Measurements from ENCODE around the gene IL1A. TPM values are rescaled to one million over a fixed set of nuclear protein-coding genes. Genes with fewer than 3 reads are reported as not detected.

The IL1A gene
- total RNA-seq, 8 experiments from 2014 or later, result 0.05 to 2.6 (median 0.22) TPM; not detected in 2

DNA sequence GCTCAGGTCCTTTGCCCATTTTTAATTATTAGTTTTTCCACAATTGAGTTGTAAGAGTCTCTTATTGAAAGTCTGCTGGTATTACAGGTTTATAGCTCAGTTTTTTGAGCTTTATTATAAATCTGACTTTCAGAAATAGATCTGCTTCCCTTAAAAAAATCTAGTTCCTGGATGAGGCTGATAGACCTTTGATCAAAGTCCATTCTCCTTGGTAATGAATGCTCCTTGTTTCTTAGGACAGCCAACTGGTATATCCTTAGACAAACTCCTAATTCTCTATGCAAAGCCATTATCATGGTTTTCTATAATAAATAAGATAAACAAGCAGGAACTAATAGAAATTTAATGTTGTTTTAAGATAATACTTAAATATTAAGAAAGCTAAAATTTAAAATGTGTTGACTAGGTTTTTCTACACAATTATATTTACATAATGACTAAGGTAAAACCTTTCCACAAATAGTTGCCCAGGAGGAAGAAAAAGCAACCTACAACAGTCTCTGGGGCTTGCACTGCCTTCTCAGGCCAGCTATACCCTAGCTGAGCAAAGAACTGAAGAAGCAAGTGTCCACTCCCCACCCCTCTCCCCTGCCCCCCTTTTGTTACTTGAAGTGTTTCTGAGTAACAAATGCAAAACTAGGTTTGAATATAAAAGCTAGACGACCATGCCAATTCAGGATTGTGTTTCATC lies 46.6 kb downstream of the IL1A start:
- Histone ChIP-seq H3K4me1 (replicated peaks in 1 of 2) (no peaks in the 10 kb centered on the region), H3K4me3 (no peak overlapping the region), H3K27ac (no peak overlapping the region)
- WGBS, 10 experiments, result 67 to 100% (median 79%) methylated on average over 1 of the region's 1 CpG; no CpG with 5 or more reads in 4 of the 10 experiments
- ATAC-seq (replicated peaks in 6 of 8), result no peak
- in situ Hi-C loops (cut with MboI; ENCODE audit: low pct_unique_long_range_greater_than_20kb in 2 of 9, low sequenced_read_pairs in 9 of 9, unreplicated experiment in 9 of 9), result loop anchor here in 6 of 9 experiments (10.0 to 25.0 kb wide), 5 partner anchors 100 to 200 kb away; partner anchors contain the start of gene SLC20A1 (in 1 of the 6)

DNA sequence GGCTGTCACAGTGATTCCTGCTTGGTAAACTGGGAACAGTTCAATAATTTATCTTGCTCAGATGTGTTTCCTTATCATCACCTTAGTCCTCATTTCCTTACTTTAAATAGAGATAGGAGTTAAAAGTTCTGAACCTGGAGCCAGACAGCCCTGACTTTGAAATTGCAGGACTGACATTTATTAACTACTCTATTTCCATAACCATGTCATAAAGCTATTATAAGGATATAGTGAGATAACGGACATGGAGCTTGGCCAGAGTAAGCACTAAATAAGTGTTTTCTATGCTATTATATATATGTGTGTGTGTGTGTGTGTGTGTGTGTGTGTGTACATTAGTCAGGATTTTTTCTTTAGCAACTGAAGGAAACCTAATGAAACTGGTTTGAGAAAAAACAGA lies 50.4 kb downstream of the IL1A start:
- Histone ChIP-seq H3K4me3 (no peak overlapping the region), H3K4me1 (replicated peaks in 1 of 2) (no peaks in the 10 kb centered on the region), H3K27ac (no peak overlapping the region)
- WGBS, 10 experiments, result 56 to 100% (median 93%) methylated on average over 1 of the region's 1 CpG; no CpG with 5 or more reads in 4 of the 10 experiments
- in situ Hi-C loops (cut with MboI; ENCODE audit: low pct_unique_long_range_greater_than_20kb in 2 of 9, low sequenced_read_pairs in 9 of 9, unreplicated experiment in 9 of 9), result loop anchor here in 6 of 9 experiments (10.0 to 25.0 kb wide), 5 partner anchors 97 to 203 kb away; partner anchors contain the start of gene SLC20A1 (in 1 of the 6)
- ATAC-seq (replicated peaks in 6 of 8), result no peak

DNA sequence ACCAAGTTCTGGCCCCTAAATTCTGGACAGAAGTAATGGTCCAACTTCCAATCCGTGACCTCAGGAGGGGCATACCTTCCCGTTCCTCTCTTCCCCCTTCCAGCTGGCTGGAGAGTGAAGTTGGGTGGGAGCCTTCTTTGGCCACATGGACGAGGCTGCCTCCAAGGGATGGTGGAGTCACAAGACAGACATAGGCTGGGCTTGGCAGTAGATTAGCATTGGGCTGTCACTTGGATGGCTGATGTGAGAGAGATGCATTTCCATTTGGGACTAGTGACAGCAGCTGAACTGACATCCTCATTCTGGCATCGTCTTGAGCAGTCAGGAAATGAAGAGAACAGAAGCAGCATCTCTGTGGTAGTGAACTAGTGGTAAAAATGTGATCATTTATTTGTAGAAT lies 50.8 kb downstream of the IL1A start:
- no peak overlapping the region for H3K27ac ChIP-seq
- in situ Hi-C loops (cut with MboI; ENCODE audit: low pct_unique_long_range_greater_than_20kb in 2 of 9, low sequenced_read_pairs in 9 of 9, unreplicated experiment in 9 of 9), result loop anchor here in 6 of 9 experiments (10.0 to 25.0 kb wide), 5 partner anchors 96 to 204 kb away; partner anchors contain the start of gene SLC20A1 (in 1 of the 6)
- 60 to 100% methylated on average over 1 of the region's 4 CpGs; no CpG with 5 or more reads in 8 of the 10 experiments for WGBS, 10 experiments
- no peaks in the 10 kb centered on the region for H3K4me1 ChIP-seq (replicated peaks in 1 of 2)
- H3K4me3 ChIP-seq, result no peak overlapping the region
- ATAC-seq (replicated peaks in 6 of 8), result peak in 2 of 8 experiments; percentile 65 to 94

- H3K4me1 ChIP-seq (replicated peaks in 1 of 2), result peaks cover 0 to 1% of the 10 kb centered on the region in 2 donors
- H3K4me3 ChIP-seq, result no peak overlapping the region
- 25 to 88% (median 67%) methylated on average over 1 to 2 of the region's 2 CpGs; no CpG with 5 or more reads in 3 of the 10 experiments for WGBS, 10 experiments
- in situ Hi-C loops (cut with MboI; ENCODE audit: low pct_unique_long_range_greater_than_20kb in 2 of 9, low sequenced_read_pairs in 9 of 9, unreplicated experiment in 9 of 9), result loop anchor here in 6 of 9 experiments (10.0 to 25.0 kb wide), 5 partner anchors 94 to 206 kb away; partner anchors contain the start of gene SLC20A1 (in 1 of the 6)
- ATAC-seq (replicated peaks in 6 of 8), result no peak
- H3K27ac ChIP-seq, result no peak overlapping the region
Observed at GRCh38 chr2:112731479-112731878, 52.8 kb downstream of the IL1A start.

GRCh38 chr2:112730791-112731190 lies 53.5 kb downstream of the IL1A start:
- WGBS, 10 experiments, result 33 to 94% (median 72%) methylated on average over 1 to 5 of the region's 5 CpGs; no CpG with 5 or more reads in 1 of the 10 experiments

GRCh38 chr2:112730216-112730615 lies 54.1 kb downstream of the IL1A start:
- WGBS, 10 experiments, result 73 to 100% (median 95%) methylated on average over 1 to 6 of the region's 8 CpGs; no CpG with 5 or more reads in 3 of the 10 experiments
- in situ Hi-C loops (cut with MboI; ENCODE audit: low pct_unique_long_range_greater_than_20kb in 2 of 9, low sequenced_read_pairs in 9 of 9, unreplicated experiment in 9 of 9), result loop anchor here in 6 of 9 experiments (10.0 to 25.0 kb wide), 5 partner anchors 93 to 207 kb away; partner anchors contain the start of gene SLC20A1 (in 1 of the 6)
- Histone ChIP-seq H3K4me3 (no peak overlapping the region), H3K27ac (no peak overlapping the region), H3K4me1 (replicated peaks in 1 of 2) (peaks cover 0 to 3% of the 10 kb centered on the region in 2 donors)
- ATAC-seq (replicated peaks in 6 of 8), result no peak

More at GRCh38 chr2:112730791-112731190, 53.5 kb downstream of the IL1A start:
- Histone ChIP-seq H3K4me1 (replicated peaks in 1 of 2) (peaks cover 0 to 3% of the 10 kb centered on the region in 2 donors), H3K4me3 (no peak overlapping the region), H3K27ac (no peak overlapping the region)
- in situ Hi-C loops (cut with MboI; ENCODE audit: low pct_unique_long_range_greater_than_20kb in 2 of 9, low sequenced_read_pairs in 9 of 9, unreplicated experiment in 9 of 9), result loop anchor here in 6 of 9 experiments (10.0 to 25.0 kb wide), 5 partner anchors 93 to 207 kb away; partner anchors contain the start of gene SLC20A1 (in 1 of the 6)
- peak in 1 of 8 experiments; percentile 3 for ATAC-seq (replicated peaks in 6 of 8)

DNA sequence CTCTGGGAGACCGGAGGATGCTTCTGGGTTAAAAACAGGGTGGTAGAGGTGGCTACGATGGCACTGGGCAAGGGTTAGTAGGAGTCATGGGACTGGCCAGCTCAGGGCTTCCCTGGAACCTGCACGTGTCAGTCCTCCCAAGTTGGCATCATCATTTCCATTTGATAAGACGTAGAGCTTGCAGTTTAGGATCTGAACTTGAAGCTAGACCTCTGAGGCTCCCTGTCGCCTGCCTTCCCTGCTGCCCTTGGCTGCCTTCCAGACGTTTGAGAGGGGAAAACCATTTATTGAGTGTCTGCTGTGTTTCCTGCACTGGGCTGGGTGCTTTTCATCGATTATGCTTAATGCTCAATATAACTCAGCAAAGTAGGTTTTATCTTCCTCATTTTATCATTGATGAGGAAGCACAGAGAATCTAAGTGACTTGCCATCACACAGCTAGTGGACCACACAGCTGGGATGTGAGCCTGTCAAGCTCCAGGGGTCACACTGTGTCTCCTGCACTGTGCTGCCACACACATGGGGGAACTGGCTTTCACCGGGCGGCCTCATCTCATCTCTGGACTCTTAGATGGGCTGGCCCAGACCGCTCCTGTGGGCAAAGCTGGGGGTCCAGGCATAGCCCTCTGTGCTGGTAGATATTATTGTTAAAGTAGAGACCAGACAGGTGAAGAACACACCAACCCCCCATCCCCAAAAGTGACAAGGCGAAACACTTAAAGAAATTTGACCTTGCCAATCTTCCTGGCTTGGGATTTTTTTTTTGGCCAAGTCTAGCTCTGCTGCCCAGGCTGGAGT lies 55.7 kb downstream of the IL1A start:
- Histone ChIP-seq H3K4me1 (replicated peaks in 1 of 2) (peaks cover 0 to 3% of the 10 kb centered on the region in 2 donors), H3K4me3 (no peak overlapping the region), H3K27ac (no peak overlapping the region)
- WGBS, 10 experiments, result 32 to 93% (median 51%) methylated on average over 1 to 5 of the region's 11 CpGs; no CpG with 5 or more reads in 2 of the 10 experiments
- in situ Hi-C loops (cut with MboI; ENCODE audit: low pct_unique_long_range_greater_than_20kb in 2 of 9, low sequenced_read_pairs in 9 of 9, unreplicated experiment in 9 of 9), result loop anchor here in 5 of 9 experiments (10.0 to 25.0 kb wide), 5 partner anchors 91 to 209 kb away; partner anchors contain the start of gene SLC20A1 (in 1 of the 5)
- ATAC-seq (replicated peaks in 6 of 8), result no peak

DNA sequence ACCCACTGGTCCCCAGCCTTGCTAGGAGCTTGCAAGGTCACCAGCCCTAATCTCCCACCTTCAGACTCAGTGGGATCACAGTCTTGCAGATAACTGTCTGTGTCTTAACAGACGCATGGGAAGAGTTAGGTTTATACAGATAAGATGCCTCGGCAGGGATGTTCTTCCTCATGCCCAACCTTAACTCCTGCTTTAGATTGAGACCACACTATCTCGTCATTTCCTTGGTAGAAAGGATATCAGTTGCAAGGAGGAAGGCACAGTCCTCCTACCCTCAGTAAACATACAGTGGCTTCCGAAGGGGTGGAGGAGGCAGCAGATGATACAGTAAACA lies 56.3 kb downstream of the IL1A start:
- Histone ChIP-seq H3K4me1 (replicated peaks in 1 of 2) (peaks cover 0 to 3% of the 10 kb centered on the region in 2 donors), H3K27ac (no peak overlapping the region), H3K4me3 (no peak overlapping the region)
- in situ Hi-C loops (cut with MboI; ENCODE audit: low pct_unique_long_range_greater_than_20kb in 2 of 9, low sequenced_read_pairs in 9 of 9, unreplicated experiment in 9 of 9), result loop anchor here in 5 of 9 experiments (10.0 to 25.0 kb wide), 5 partner anchors 91 to 209 kb away; partner anchors contain the start of gene SLC20A1 (in 1 of the 5)
- ATAC-seq (replicated peaks in 6 of 8), result no peak
- 50 to 63% methylated on average over 2 to 3 of the region's 4 CpGs; no CpG with 5 or more reads in 8 of the 10 experiments for WGBS, 10 experiments

- no peak overlapping the region for H3K27ac ChIP-seq
- in situ Hi-C loops (cut with MboI; ENCODE audit: low pct_unique_long_range_greater_than_20kb in 2 of 9, low sequenced_read_pairs in 9 of 9, unreplicated experiment in 9 of 9), result loop anchor here in 5 of 9 experiments (10.0 to 25.0 kb wide), 5 partner anchors 90 to 210 kb away; partner anchors contain the start of gene SLC20A1 (in 1 of the 5)
- H3K4me3 ChIP-seq, result no peak overlapping the region
- peaks cover 0 to 3% of the 10 kb centered on the region in 2 donors for H3K4me1 ChIP-seq (replicated peaks in 1 of 2)
- WGBS, 10 experiments, result 0 to 95% (median 80%) methylated on average over 1 to 9 of the region's 19 CpGs; no CpG with 5 or more reads in 3 of the 10 experiments
- ATAC-seq (replicated peaks in 6 of 8), result no peak
Observed at GRCh38 chr2:112727276-112728028, 56.8 kb downstream of the IL1A start.

GRCh38 chr2:112726487-112727190 lies 57.7 kb downstream of the IL1A start:
- no peak overlapping the region for H3K4me3 ChIP-seq
- peaks cover 0 to 3% of the 10 kb centered on the region in 2 donors for H3K4me1 ChIP-seq (replicated peaks in 1 of 2)
- peak; percentile 94 to 99 (median 97) for ATAC-seq (replicated peaks in 6 of 8)
- no peak overlapping the region for H3K27ac ChIP-seq
- in situ Hi-C loops (cut with MboI; ENCODE audit: low pct_unique_long_range_greater_than_20kb in 2 of 9, low sequenced_read_pairs in 9 of 9, unreplicated experiment in 9 of 9), result loop anchor here in 5 of 9 experiments (10.0 to 25.0 kb wide), 5 partner anchors 89 to 211 kb away; partner anchors contain the start of gene SLC20A1 (in 1 of the 5)
- WGBS, 10 experiments, result 0 to 100% (median 0%) methylated on average over 1 to 6 of the region's 19 CpGs; no CpG with 5 or more reads in 3 of the 10 experiments
